Neural progenitor cell (in vitro differentiated cells): ENCODE measurements around the gene HNRNPK. TPM values are rescaled to one million over a fixed set of nuclear protein-coding genes. Genes with fewer than 3 reads are reported as not detected.

Experiments
- DNase-seq: peaks from one replicate; pipeline ENCODE4 v3.0.0-alpha.2; 2016; ENCODE audit warnings: low spot score
- H2AFZ ChIP-seq: fragments of 200-600 bp; sonication (generic); replicated peaks from 2 replicates; pipeline ENCODE4 v1.6.1; 2016; ENCODE audit warnings: antibody characterized with exemption
- H3F3A ChIP-seq: fragments of 200-600 bp; sonication (generic); 2 replicates; pipeline ENCODE4 v1.6.1; 2016; ENCODE audit warnings: antibody characterized with exemption, low read depth
- H3K27ac ChIP-seq: fragments of 200-600 bp; sonication (generic); 2 replicates; pipeline ENCODE4 v1.5.1; 2016; ENCODE audit warnings: mild to moderate bottlenecking
- H3K27me3 ChIP-seq: fragments of 200-600 bp; sonication (generic); 2 replicates; pipeline ENCODE4 v1.6.1; 2016; ENCODE audit warnings: mild to moderate bottlenecking, moderate library complexity
- H3K36me3 ChIP-seq: fragments of 200-600 bp; sonication (generic); 2 replicates; pipeline ENCODE4 v1.5.1; 2016
- H3K4me1 ChIP-seq: fragments of 200-600 bp; sonication (generic); 2 replicates; pipeline ENCODE4 v1.6.1; 2016; ENCODE audit warnings: mixed run types
- H3K4me2 ChIP-seq: fragments of 200-600 bp; sonication (generic); 2 replicates; pipeline ENCODE4 v1.6.1; 2016
- H3K4me3 ChIP-seq: fragments of 200-600 bp; sonication (generic); 2 replicates; pipeline ENCODE4 v1.5.1; 2016
- H3K79me2 ChIP-seq: fragments of 200-600 bp; sonication (generic); 2 replicates; pipeline ENCODE4 v1.6.1; 2016; ENCODE audit warnings: low read depth
- H3K9ac ChIP-seq: fragments of 200-600 bp; sonication (generic); 2 replicates; pipeline ENCODE4 v1.6.1; 2016
- H3K9me3 ChIP-seq: fragments of 200-600 bp; sonication (generic); 2 replicates; pipeline ENCODE4 v1.5.1; 2016; ENCODE audit warnings: low read depth
- H4K20me1 ChIP-seq: fragments of 200-600 bp; sonication (generic); 2 replicates; pipeline ENCODE4 v1.6.1; 2016; ENCODE audit warnings: low read depth
- H3K27ac Mint-ChIP-seq: 3 replicates; pipeline ENCODE4 v1.8.0; 2021; ENCODE audit warnings: mixed read lengths
- H3K27me3 Mint-ChIP-seq: 2 replicates; pipeline ENCODE4 v1.8.0; 2022; ENCODE audit warnings: low read depth, mild to moderate bottlenecking, inconsistent platforms, moderate library complexity, mixed read lengths; ENCODE audit not compliant: insufficient read depth
- H3K36me3 Mint-ChIP-seq: 3 replicates; pipeline ENCODE4 v1.8.0; 2021; ENCODE audit warnings: mixed read lengths
- H3K4me1 Mint-ChIP-seq: 3 replicates; pipeline ENCODE4 v1.8.0; 2021; ENCODE audit warnings: mixed read lengths
- H3K4me3 Mint-ChIP-seq: 3 replicates; pipeline ENCODE4 v1.8.0; 2021; ENCODE audit warnings: mild to moderate bottlenecking, moderate library complexity, mixed read lengths
- H3K9me3 Mint-ChIP-seq: 3 replicates; pipeline ENCODE4 v1.8.0; 2020; ENCODE audit warnings: mixed read lengths
- EZH2 ChIP-seq: fragments of 200-600 bp; sonication (generic); IDR thresholded peaks from 2 replicates; pipeline ENCODE4 v1.6.1; 2017; ENCODE audit warnings: antibody characterized with exemption, mild to moderate bottlenecking, moderate library complexity
- EZH2phosphoT487 ChIP-seq: fragments of 200-600 bp; sonication (generic); IDR thresholded peaks from 2 replicates; pipeline ENCODE4 v1.6.1; 2017; ENCODE audit warnings: antibody characterized with exemption
- total RNA-seq: library from RNA; depleted of rRNA; stranded (reverse); fragments of >200 nt; gene quantifications from 2 replicates; pipeline ENCODE4 v1.2.3, GENCODE V29; 2015; ENCODE audit warnings: low replicate concordance
- TF ChIP-seq, protein P1 (sequence below): fragments of 200-600 bp; sonication (generic); IDR thresholded peaks from 2 replicates; pipeline ENCODE4 v1.5.1; 2017; ENCODE audit warnings: antibody characterized with exemption, mild to moderate bottlenecking

HNRNPK gene
- total RNA-seq, 1 donor from 2014 or later, result 1,406 TPM

DNA sequence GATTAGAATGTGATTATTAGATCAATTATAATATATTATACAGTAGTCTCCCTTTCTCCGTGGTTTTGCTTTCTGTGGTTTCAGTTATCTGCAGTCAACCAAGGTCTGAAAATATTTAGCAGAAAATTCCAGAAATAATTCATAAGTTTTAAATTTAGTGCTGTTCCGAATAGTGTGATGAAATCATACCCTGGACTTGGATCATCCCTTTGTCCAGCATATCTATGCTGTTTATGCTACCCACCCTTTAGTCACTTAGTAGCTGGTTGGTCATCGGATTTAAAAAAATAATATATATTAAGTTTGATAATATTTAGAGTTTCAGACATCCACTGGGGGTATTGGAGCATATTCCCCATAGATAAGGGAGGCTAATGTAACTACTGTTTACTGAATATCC lies 20.2 kb upstream of the HNRNPK start:
- no peak overlapping the region for H3K9ac ChIP-seq
- Mint-ChIP-seq H3K4me3 (no peak overlapping the region), H3K27me3 (no peaks in the 10 kb centered on the region), H3K4me1 (no peaks in the 10 kb centered on the region), H3K27ac (no peak overlapping the region), H3K9me3 (no peaks in the 10 kb centered on the region), H3K36me3 (peaks cover 28% of the 10 kb centered on the region)
- no peak overlapping the region for H2AFZ ChIP-seq
- H3F3A ChIP-seq, result no peaks in the 10 kb centered on the region
- no peak overlapping the region for H3K4me3 ChIP-seq
- H3K4me1 ChIP-seq, result no peaks in the 10 kb centered on the region
- H3K79me2 ChIP-seq, result peaks cover 37% of the 10 kb centered on the region
- peaks cover 19% of the 10 kb centered on the region for H3K36me3 ChIP-seq
- H3K27me3 ChIP-seq, result no peaks in the 10 kb centered on the region
- peaks cover 29% of the 10 kb centered on the region for H4K20me1 ChIP-seq
- H3K9me3 ChIP-seq, result no peaks in the 10 kb centered on the region
- no peak for DNase-seq
- TF ChIP-seq, protein P1, sequence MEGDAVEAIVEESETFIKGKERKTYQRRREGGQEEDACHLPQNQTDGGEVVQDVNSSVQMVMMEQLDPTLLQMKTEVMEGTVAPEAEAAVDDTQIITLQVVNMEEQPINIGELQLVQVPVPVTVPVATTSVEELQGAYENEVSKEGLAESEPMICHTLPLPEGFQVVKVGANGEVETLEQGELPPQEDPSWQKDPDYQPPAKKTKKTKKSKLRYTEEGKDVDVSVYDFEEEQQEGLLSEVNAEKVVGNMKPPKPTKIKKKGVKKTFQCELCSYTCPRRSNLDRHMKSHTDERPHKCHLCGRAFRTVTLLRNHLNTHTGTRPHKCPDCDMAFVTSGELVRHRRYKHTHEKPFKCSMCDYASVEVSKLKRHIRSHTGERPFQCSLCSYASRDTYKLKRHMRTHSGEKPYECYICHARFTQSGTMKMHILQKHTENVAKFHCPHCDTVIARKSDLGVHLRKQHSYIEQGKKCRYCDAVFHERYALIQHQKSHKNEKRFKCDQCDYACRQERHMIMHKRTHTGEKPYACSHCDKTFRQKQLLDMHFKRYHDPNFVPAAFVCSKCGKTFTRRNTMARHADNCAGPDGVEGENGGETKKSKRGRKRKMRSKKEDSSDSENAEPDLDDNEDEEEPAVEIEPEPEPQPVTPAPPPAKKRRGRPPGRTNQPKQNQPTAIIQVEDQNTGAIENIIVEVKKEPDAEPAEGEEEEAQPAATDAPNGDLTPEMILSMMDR, result no peak
- no peak for TF ChIP-seq EZH2
- no peak for TF ChIP-seq EZH2phosphoT487
- no peak overlapping the region for H3K4me2 ChIP-seq
- no peak overlapping the region for H3K27ac ChIP-seq

DNA sequence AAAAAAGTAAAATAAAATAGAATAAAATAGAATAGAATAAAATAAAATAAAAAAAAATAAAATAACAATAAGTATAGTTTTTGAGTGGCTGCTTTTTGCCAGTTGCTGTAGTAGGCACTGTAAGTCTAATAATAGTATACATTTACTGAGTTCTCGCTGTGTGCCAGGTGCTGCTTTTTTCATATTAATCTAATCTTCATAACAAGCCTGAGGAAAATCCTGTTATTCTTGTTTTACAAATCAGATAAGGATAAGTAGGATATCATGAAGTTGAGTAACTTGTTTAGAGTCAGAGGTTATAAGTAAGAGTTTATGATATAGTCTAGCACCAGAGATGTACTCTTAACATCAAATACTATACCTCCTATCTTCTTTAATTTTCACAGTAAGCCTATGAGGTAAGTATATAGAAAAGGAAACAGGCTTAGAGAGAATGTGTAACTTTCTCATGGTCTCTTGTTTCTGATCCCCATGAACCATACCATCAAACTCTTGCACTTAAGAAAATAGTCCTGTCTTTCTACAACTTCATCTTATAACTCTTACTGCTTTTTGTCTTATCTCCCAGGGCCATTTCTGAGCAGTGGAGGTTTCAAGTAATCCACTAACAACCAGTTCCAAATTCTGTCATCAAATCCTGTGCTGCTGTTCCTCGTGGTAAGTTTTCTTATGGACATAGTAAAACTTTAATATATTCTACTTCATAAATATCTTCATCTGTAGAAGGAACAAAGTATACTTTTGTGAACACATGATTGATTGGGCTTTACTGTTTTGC lies 19.3 kb upstream of the HNRNPK start:
- Histone ChIP-seq H3K27me3 (no peaks in the 10 kb centered on the region), H3K36me3 (peaks cover 19% of the 10 kb centered on the region), H3K9me3 (no peaks in the 10 kb centered on the region), H2AFZ (no peak overlapping the region), H3K27ac (no peak overlapping the region), H3K4me3 (no peak overlapping the region), H3K9ac (no peak overlapping the region), H4K20me1 (peaks cover 32% of the 10 kb centered on the region), H3K4me1 (no peaks in the 10 kb centered on the region), H3F3A (no peaks in the 10 kb centered on the region), H3K4me2 (no peak overlapping the region), H3K79me2 (peaks cover 46% of the 10 kb centered on the region)
- Mint-ChIP-seq H3K36me3 (peaks cover 25% of the 10 kb centered on the region), H3K27ac (no peak overlapping the region), H3K9me3 (no peaks in the 10 kb centered on the region), H3K4me3 (no peak overlapping the region), H3K27me3 (no peaks in the 10 kb centered on the region), H3K4me1 (no peaks in the 10 kb centered on the region)
- DNase-seq, result no peak
- TF ChIP-seq EZH2phosphoT487 (no peak), EZH2 (no peak)
- TF ChIP-seq, protein P1, result no peak

DNA sequence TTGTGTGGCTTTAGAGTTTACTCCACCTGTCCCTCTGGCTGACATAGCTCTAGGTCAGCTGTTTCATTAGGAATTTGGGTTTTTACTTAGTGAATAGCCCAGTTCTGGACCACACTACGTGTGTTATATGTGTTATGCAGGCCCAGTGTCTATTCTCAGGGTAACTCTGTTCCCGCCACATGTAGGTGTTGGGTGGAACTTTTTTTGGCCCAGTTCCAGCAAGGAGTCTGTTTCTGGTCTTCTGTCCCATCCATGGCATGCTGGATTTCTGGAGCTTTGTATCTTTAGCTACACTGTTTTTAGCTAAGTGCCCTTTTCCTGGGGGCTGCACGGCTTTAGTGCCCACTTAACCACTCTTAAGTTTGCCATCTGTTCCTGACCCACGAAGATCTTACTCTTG lies 16.1 kb upstream of the HNRNPK start:
- H2AFZ ChIP-seq, result no peak overlapping the region
- no peaks in the 10 kb centered on the region for H3K4me1 ChIP-seq
- DNase-seq, result no peak
- Mint-ChIP-seq H3K27ac (no peak overlapping the region), H3K4me3 (no peak overlapping the region), H3K27me3 (no peaks in the 10 kb centered on the region), H3K4me1 (no peaks in the 10 kb centered on the region), H3K9me3 (no peaks in the 10 kb centered on the region), H3K36me3 (peaks cover 27% of the 10 kb centered on the region)
- H3F3A ChIP-seq, result no peaks in the 10 kb centered on the region
- H3K9me3 ChIP-seq, result no peaks in the 10 kb centered on the region
- H3K36me3 ChIP-seq, result peaks cover 10% of the 10 kb centered on the region
- H3K79me2 ChIP-seq, result peaks cover 78% of the 10 kb centered on the region
- no peak overlapping the region for H3K4me3 ChIP-seq
- H3K27me3 ChIP-seq, result no peaks in the 10 kb centered on the region
- H3K27ac ChIP-seq, result no peak overlapping the region
- no peak overlapping the region for H3K9ac ChIP-seq
- no peak overlapping the region for H3K4me2 ChIP-seq
- peaks cover 32% of the 10 kb centered on the region for H4K20me1 ChIP-seq
- TF ChIP-seq EZH2phosphoT487 (no peak), EZH2 (no peak)
- TF ChIP-seq, protein P1, result no peak
